ENCODE data around the gene PRSS12. TPM values are rescaled to one million over a fixed set of nuclear protein-coding genes. Genes with fewer than 3 reads are reported as not detected.

The PRSS12 gene
- total and polyA plus RNA-seq, 2 donors (not counting 1 experiment from before 2014, with no cell fraction given) = not detected

GRCh38 chr4:118361192-118361591 lies 8.4 kb upstream of the PRSS12 start:
- H3K27me3 ChIP-seq (replicated peaks in 1 of 4; ENCODE audit: control extremely low read depth in 1 of 4, control insufficient read depth in 3 of 4, insufficient read depth in 4 of 4, low read length in 3 of 4) = peaks cover 0 to 10% (median 3%) of the 10 kb centered on the region in 4 experiments
- H3K36me3 ChIP-seq (replicated peaks in 1 of 2; ENCODE audit: control extremely low read depth in 1 of 2, control insufficient read depth in 1 of 2, extremely low read depth in 1 of 2, insufficient read depth in 2 of 2, low read length in 1 of 2) = no peaks in the 10 kb centered on the region
- no peaks in the 10 kb centered on the region for H3K4me1 ChIP-seq (ENCODE audit: control insufficient read depth in 2 of 2, insufficient read depth in 2 of 2, low read length in 2 of 2)
- TF ChIP-seq CTCF (IDR thresholded peaks at IDR 0.05) = no peak
- no peak for TF ChIP-seq EZH2 (IDR thresholded peaks at IDR 0.05; ENCODE audit: borderline replicate concordance, insufficient read depth, low read depth, low read length, poor library complexity, severe bottlenecking)
- H3K9me3 ChIP-seq (ENCODE audit: control extremely low read depth in 1 of 3, control insufficient read depth in 2 of 3, insufficient read depth in 1 of 3, low read length in 2 of 3) = no peaks in the 10 kb centered on the region
- H3K79me2 ChIP-seq (ENCODE audit: control insufficient read depth, insufficient read depth, low read length) = no peaks in the 10 kb centered on the region
- intact Hi-C loops (cut with micrococcal nuclease) = no loop called here
- Mint-ChIP-seq H3K9me3 (ENCODE audit: insufficient read depth) (no peaks in the 10 kb centered on the region), H3K27me3 (peaks cover 44% of the 10 kb centered on the region), H3K27ac (no peak overlapping the region), H3K4me3 (no peak overlapping the region), H3K4me1 (no peaks in the 10 kb centered on the region)
- H3K27ac ChIP-seq (ENCODE audit: low read length in 2 of 2) = no peak overlapping the region
- ATAC-seq (ENCODE audit: low read depth) (no peak), DNase-seq (no peak)
- ChIA-PET POLR2A (no interaction called here), CTCF (interaction anchor here (1.6 kb wide), 1 partner anchor 10 kb away, joined by 4 read pairs; no protein-coding TSS in a partner anchor)
- no peak overlapping the region for H2AFZ ChIP-seq (ENCODE audit: insufficient read depth, low read depth, low read length, poor library complexity, severe bottlenecking)
- no peak overlapping the region for H3K4me3 ChIP-seq (ENCODE audit: control extremely low read depth in 1 of 5, extremely low read depth in 1 of 5, insufficient read depth in 1 of 5, low read depth in 2 of 5, low read length in 4 of 5)
- no peaks in the 10 kb centered on the region for H4K20me1 ChIP-seq (ENCODE audit: control insufficient read depth, insufficient read depth, low read length, poor library complexity, severe bottlenecking)
- H3K4me2 ChIP-seq (replicated peaks; ENCODE audit: low read depth, low read length, poor library complexity, severe bottlenecking) = no peak overlapping the region
- H3K9ac ChIP-seq (ENCODE audit: low read length) = no peak overlapping the region

GRCh38 chr4:118360106-118360505 lies 7.3 kb upstream of the PRSS12 start:
- H3K27ac Mint-ChIP-seq = no peak overlapping the region
- ATAC-seq (ENCODE audit: low read depth) = no peak

More at GRCh38 chr4:118360106-118360505, 7.3 kb upstream of the PRSS12 start:
- Histone ChIP-seq H3K4me1 (ENCODE audit: control insufficient read depth in 2 of 2, insufficient read depth in 2 of 2, low read length in 2 of 2) (no peaks in the 10 kb centered on the region), H4K20me1 (ENCODE audit: control insufficient read depth, insufficient read depth, low read length, poor library complexity, severe bottlenecking) (no peaks in the 10 kb centered on the region), H3K79me2 (ENCODE audit: control insufficient read depth, insufficient read depth, low read length) (no peaks in the 10 kb centered on the region), H3K4me2 (replicated peaks; ENCODE audit: low read depth, low read length, poor library complexity, severe bottlenecking) (no peak overlapping the region), H3K9me3 (ENCODE audit: control extremely low read depth in 1 of 3, control insufficient read depth in 2 of 3, insufficient read depth in 1 of 3, low read length in 2 of 3) (no peaks in the 10 kb centered on the region), H2AFZ (ENCODE audit: insufficient read depth, low read depth, low read length, poor library complexity, severe bottlenecking) (no peak overlapping the region), H3K36me3 (replicated peaks in 1 of 2; ENCODE audit: control extremely low read depth in 1 of 2, control insufficient read depth in 1 of 2, extremely low read depth in 1 of 2, insufficient read depth in 2 of 2, low read length in 1 of 2) (no peaks in the 10 kb centered on the region), H3K9ac (ENCODE audit: low read length) (no peak overlapping the region), H3K27me3 (replicated peaks in 1 of 4; ENCODE audit: control extremely low read depth in 1 of 4, control insufficient read depth in 3 of 4, insufficient read depth in 4 of 4, low read length in 3 of 4) (peaks cover 0 to 21% (median 8%) of the 10 kb centered on the region in 4 experiments), H3K4me3 (ENCODE audit: control extremely low read depth in 1 of 5, extremely low read depth in 1 of 5, insufficient read depth in 1 of 5, low read depth in 2 of 5, low read length in 4 of 5) (no peak overlapping the region), H3K27ac (ENCODE audit: low read length in 2 of 2) (no peak overlapping the region)
- ChIA-PET POLR2A (no interaction called here), CTCF (interaction anchor here (1.7 kb wide), 1 partner anchor 90 kb away, joined by 3 read pairs; no protein-coding TSS in a partner anchor)
- WGBS (ENCODE audit: insufficient coverage) = 100% methylated on average over 1 of the region's 3 CpGs
- H3K27me3 Mint-ChIP-seq = peaks cover 54% of the 10 kb centered on the region
- TF ChIP-seq EZH2 (IDR thresholded peaks at IDR 0.05; ENCODE audit: borderline replicate concordance, insufficient read depth, low read depth, low read length, poor library complexity, severe bottlenecking) (no peak), CTCF (IDR thresholded peaks at IDR 0.05) (no peak)
- H3K4me1 Mint-ChIP-seq = no peaks in the 10 kb centered on the region
- DNase-seq = no peak
- no peak overlapping the region for H3K4me3 Mint-ChIP-seq
- intact Hi-C loops (cut with micrococcal nuclease) = no loop called here
- H3K9me3 Mint-ChIP-seq (ENCODE audit: insufficient read depth) = no peaks in the 10 kb centered on the region
